ENCODE measurements around the gene BANF2.

Gene BANF2

DNA sequence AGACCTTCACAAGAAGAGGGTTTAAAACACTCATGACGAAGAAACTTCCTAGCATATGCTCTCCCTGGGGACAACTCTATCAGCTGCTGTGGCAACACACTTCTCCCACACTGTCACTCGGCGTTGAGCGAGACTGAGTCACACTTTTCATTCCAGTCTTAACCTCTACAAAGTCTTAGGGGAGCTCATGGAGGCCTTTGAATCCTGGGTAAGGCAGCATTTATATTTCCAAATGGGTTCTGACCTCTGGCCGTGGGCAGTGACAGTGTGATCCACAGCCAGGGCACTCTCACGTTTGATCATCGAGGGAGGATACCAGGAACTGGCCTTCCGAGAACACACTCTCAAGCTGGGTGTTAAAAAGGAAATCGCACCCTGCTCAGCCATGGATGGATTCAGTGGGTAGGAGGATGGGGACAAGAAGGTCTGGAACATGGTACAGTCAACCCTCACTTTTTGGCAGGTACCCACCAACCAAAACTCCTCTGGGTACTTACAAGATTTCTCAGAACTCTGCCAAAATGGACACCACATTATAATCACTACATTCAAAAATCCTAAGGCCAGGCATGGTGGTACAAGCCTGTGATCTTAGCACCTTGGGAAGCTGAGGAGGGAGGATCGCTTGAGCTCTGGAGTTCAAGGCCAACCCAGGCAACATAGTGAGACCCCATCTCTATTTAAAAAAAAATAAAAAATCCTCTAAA, 37.3 kb upstream of the BANF2 start:
- Histone ChIP-seq H3K27me3 (ENCODE audit: control insufficient read depth in 1 of 2, insufficient read depth in 1 of 2, low read length in 2 of 2) (no peaks in the 10 kb centered on the region), H3K4me1 (ENCODE audit: control insufficient read depth, insufficient read depth, low read depth, low read length) (peaks cover 30% of the 10 kb centered on the region), H2BK120ac (ENCODE audit: low read depth, low read length) (no peak overlapping the region), H3K36me3 (ENCODE audit: control insufficient read depth in 1 of 2, insufficient read depth in 2 of 2, low read depth in 1 of 2, low read length in 2 of 2) (peaks cover 26 to 28% of the 10 kb centered on the region in 2 experiments), H2BK5ac (ENCODE audit: low read depth, low read length, poor library complexity, severe bottlenecking) (no peak overlapping the region), H3K27ac (ENCODE audit: low read length, poor library complexity, severe bottlenecking) (peak overlapping the region; percentile 17), H2AFZ (ENCODE audit: low read depth, low read length) (no peak overlapping the region), H2AK5ac (ENCODE audit: low read length, severe bottlenecking) (peak overlapping the region; percentile 3), H3K4ac (ENCODE audit: low read depth in 1 of 2, low read length in 2 of 2) (no peak overlapping the region), H3K79me1 (replicated peaks; ENCODE audit: low read length, poor library complexity, severe bottlenecking) (peaks cover 9% of the 10 kb centered on the region), H4K8ac (ENCODE audit: low read length) (no peak overlapping the region), H3K4me2 (ENCODE audit: low read length, poor library complexity, severe bottlenecking) (no peak overlapping the region), H3K18ac (ENCODE audit: low read depth in 1 of 2, low read length in 2 of 2) (peak overlapping the region in 1 of 2 experiments; percentile 3), H2BK12ac (ENCODE audit: low read length in 2 of 2) (no peak overlapping the region), H3K23ac (ENCODE audit: low read length in 2 of 2) (no peak overlapping the region), H2BK15ac (ENCODE audit: low read depth, poor library complexity, severe bottlenecking) (no peak overlapping the region), H3K9ac (ENCODE audit: low read length) (peak overlapping the region; percentile 58), H3K14ac (ENCODE audit: low read length in 2 of 2) (no peak overlapping the region), H3K4me3 (ENCODE audit: insufficient read depth in 1 of 2, low read depth in 1 of 2, low read length in 2 of 2) (peak overlapping the region in 1 of 2 experiments; percentile 20), H4K91ac (ENCODE audit: low read length) (no peak overlapping the region), H3K9me3 (ENCODE audit: control insufficient read depth, low read length) (peaks cover 8% of the 10 kb centered on the region)
- DNase-seq, result peak; percentile 96
- WGBS, result 31% methylated on average over 9 of the region's 10 CpGs

DNA sequence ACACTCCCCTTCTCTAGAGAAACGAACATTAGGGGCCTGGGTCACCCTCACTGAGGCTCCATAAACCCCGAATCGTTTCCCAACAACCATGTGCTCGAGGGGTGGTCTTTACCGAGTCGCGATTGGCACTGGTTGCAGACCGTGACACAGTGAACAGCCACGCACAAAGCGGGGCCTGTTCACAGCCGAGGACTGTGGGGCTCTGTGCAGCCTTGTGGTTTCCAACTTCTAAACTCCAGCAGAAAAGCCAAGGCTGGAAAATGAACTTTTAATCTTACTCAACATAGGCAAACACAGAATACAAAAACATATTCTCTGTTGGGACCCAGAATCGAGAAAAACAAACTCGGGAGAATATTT, 36.7 kb upstream of the BANF2 start:
- no peak overlapping the region for H3K4ac ChIP-seq (ENCODE audit: low read depth in 1 of 2, low read length in 2 of 2)
- H2AK5ac ChIP-seq (ENCODE audit: low read length, severe bottlenecking), result no peak overlapping the region
- DNase-seq, result no peak
- no peak overlapping the region for H3K14ac ChIP-seq (ENCODE audit: low read length in 2 of 2)
- no peak overlapping the region for H3K4me2 ChIP-seq (ENCODE audit: low read length, poor library complexity, severe bottlenecking)
- H2BK5ac ChIP-seq (ENCODE audit: low read depth, low read length, poor library complexity, severe bottlenecking), result no peak overlapping the region
- no peak overlapping the region for H3K18ac ChIP-seq (ENCODE audit: low read depth in 1 of 2, low read length in 2 of 2)
- no peak overlapping the region for H2AFZ ChIP-seq (ENCODE audit: low read depth, low read length)
- no peak overlapping the region for H2BK120ac ChIP-seq (ENCODE audit: low read depth, low read length)
- H3K23ac ChIP-seq (ENCODE audit: low read length in 2 of 2), result no peak overlapping the region
- peak overlapping the region; percentile 17 for H3K27ac ChIP-seq (ENCODE audit: low read length, poor library complexity, severe bottlenecking)
- H3K4me3 ChIP-seq (ENCODE audit: insufficient read depth in 1 of 2, low read depth in 1 of 2, low read length in 2 of 2), result peak overlapping the region in 1 of 2 experiments; percentile 20
- no peak overlapping the region for H4K8ac ChIP-seq (ENCODE audit: low read length)
- peak overlapping the region; percentile 58 for H3K9ac ChIP-seq (ENCODE audit: low read length)
- H4K91ac ChIP-seq (ENCODE audit: low read length), result no peak overlapping the region
- WGBS, result 95% methylated on average over 13 of the region's 13 CpGs
- peaks cover 24 to 25% of the 10 kb centered on the region in 2 experiments for H3K36me3 ChIP-seq (ENCODE audit: control insufficient read depth in 1 of 2, insufficient read depth in 2 of 2, low read depth in 1 of 2, low read length in 2 of 2)
- no peak overlapping the region for H2BK15ac ChIP-seq (ENCODE audit: low read depth, poor library complexity, severe bottlenecking)
- H3K27me3 ChIP-seq (ENCODE audit: control insufficient read depth in 1 of 2, insufficient read depth in 1 of 2, low read length in 2 of 2), result no peaks in the 10 kb centered on the region
- peaks cover 9% of the 10 kb centered on the region for H3K79me1 ChIP-seq (replicated peaks; ENCODE audit: low read length, poor library complexity, severe bottlenecking)
- no peak overlapping the region for H2BK12ac ChIP-seq (ENCODE audit: low read length in 2 of 2)
- H3K4me1 ChIP-seq (ENCODE audit: control insufficient read depth, insufficient read depth, low read depth, low read length), result peaks cover 29% of the 10 kb centered on the region
- H3K9me3 ChIP-seq (ENCODE audit: control insufficient read depth, low read length), result peaks cover 6% of the 10 kb centered on the region

DNA sequence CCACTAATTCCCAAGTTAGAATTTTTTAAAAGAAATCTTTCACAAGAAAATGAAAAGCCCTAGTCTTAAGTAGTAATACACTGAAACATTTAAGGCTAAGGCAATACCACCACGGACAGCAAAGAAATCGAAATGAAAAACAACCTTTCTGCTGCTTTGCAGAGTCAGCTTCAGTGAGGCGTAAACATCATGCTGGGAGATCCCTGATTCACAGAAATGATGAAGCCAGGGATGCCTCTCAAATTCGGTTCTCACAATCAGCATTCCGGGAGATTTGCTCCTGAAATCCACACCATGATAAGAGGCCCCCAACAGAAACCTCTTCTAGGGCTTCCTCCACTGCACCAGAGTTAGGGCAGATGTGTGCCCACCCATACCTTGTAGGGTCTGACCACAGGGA, 36.3 kb upstream of the BANF2 start:
- peaks cover 10% of the 10 kb centered on the region for H3K79me1 ChIP-seq (replicated peaks; ENCODE audit: low read length, poor library complexity, severe bottlenecking)
- peaks cover 2% of the 10 kb centered on the region for H3K9me3 ChIP-seq (ENCODE audit: control insufficient read depth, low read length)
- WGBS, result 67% methylated on average over 5 of the region's 5 CpGs
- H3K36me3 ChIP-seq (ENCODE audit: control insufficient read depth in 1 of 2, insufficient read depth in 2 of 2, low read depth in 1 of 2, low read length in 2 of 2), result peaks cover 21 to 22% of the 10 kb centered on the region in 2 experiments
- H2BK120ac ChIP-seq (ENCODE audit: low read depth, low read length), result no peak overlapping the region
- peaks cover 29% of the 10 kb centered on the region for H3K4me1 ChIP-seq (ENCODE audit: control insufficient read depth, insufficient read depth, low read depth, low read length)
- peak overlapping the region; percentile 58 for H3K9ac ChIP-seq (ENCODE audit: low read length)
- peak overlapping the region; percentile 63 for H3K27ac ChIP-seq (ENCODE audit: low read length, poor library complexity, severe bottlenecking)
- H3K27me3 ChIP-seq (ENCODE audit: control insufficient read depth in 1 of 2, insufficient read depth in 1 of 2, low read length in 2 of 2), result no peaks in the 10 kb centered on the region
- peak overlapping the region in 1 of 2 experiments; percentile 28 for H3K4me3 ChIP-seq (ENCODE audit: insufficient read depth in 1 of 2, low read depth in 1 of 2, low read length in 2 of 2)
- no peak overlapping the region for H2BK5ac ChIP-seq (ENCODE audit: low read depth, low read length, poor library complexity, severe bottlenecking)
- no peak overlapping the region for H3K14ac ChIP-seq (ENCODE audit: low read length in 2 of 2)
- no peak overlapping the region for H2AFZ ChIP-seq (ENCODE audit: low read depth, low read length)
- H3K4me2 ChIP-seq (ENCODE audit: low read length, poor library complexity, severe bottlenecking), result peak overlapping the region; percentile 12
- no peak overlapping the region for H3K18ac ChIP-seq (ENCODE audit: low read depth in 1 of 2, low read length in 2 of 2)
- no peak overlapping the region for H4K8ac ChIP-seq (ENCODE audit: low read length)
- no peak overlapping the region for H2BK15ac ChIP-seq (ENCODE audit: low read depth, poor library complexity, severe bottlenecking)
- no peak overlapping the region for H3K23ac ChIP-seq (ENCODE audit: low read length in 2 of 2)
- no peak overlapping the region for H4K91ac ChIP-seq (ENCODE audit: low read length)
- no peak for DNase-seq
- no peak overlapping the region for H3K4ac ChIP-seq (ENCODE audit: low read depth in 1 of 2, low read length in 2 of 2)
- H2BK12ac ChIP-seq (ENCODE audit: low read length in 2 of 2), result no peak overlapping the region
- H2AK5ac ChIP-seq (ENCODE audit: low read length, severe bottlenecking), result no peak overlapping the region

DNA sequence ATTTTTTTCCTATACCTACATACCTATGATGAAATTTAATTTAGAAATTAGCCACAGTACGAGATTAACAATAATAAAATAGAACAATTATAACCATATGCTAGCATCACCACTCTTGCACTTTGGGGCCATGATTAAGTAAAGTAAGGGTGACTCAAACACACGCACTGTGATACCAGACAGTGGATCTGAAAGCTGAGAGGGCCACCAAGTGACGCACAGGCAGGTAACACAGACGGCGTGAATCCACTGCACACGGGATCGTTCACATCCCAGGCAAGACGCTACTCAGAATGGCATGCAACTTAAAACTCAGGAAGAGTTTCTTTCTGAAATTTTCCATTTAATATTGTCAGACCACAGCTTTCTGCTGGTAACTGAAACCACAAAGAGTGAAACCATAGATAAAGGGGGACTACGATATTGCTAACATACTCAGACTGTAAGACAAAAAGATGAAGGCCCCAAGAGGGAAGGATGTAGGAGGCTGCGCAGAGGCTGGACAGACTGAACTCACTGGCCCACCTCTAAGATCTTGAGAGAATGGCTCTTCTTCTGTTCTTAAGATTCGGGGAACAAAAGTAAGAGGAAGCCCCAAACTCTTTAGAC, 35.6 kb upstream of the BANF2 start:
- Histone ChIP-seq H3K4me2 (ENCODE audit: low read length, poor library complexity, severe bottlenecking) (no peak overlapping the region), H4K91ac (ENCODE audit: low read length) (no peak overlapping the region), H3K27me3 (ENCODE audit: control insufficient read depth in 1 of 2, insufficient read depth in 1 of 2, low read length in 2 of 2) (no peaks in the 10 kb centered on the region), H3K14ac (ENCODE audit: low read length in 2 of 2) (no peak overlapping the region), H2BK120ac (ENCODE audit: low read depth, low read length) (no peak overlapping the region), H3K79me1 (replicated peaks; ENCODE audit: low read length, poor library complexity, severe bottlenecking) (peaks cover 7% of the 10 kb centered on the region), H3K4me3 (ENCODE audit: insufficient read depth in 1 of 2, low read depth in 1 of 2, low read length in 2 of 2) (peak overlapping the region in 1 of 2 experiments; percentile 28), H2AK5ac (ENCODE audit: low read length, severe bottlenecking) (no peak overlapping the region), H3K4ac (ENCODE audit: low read depth in 1 of 2, low read length in 2 of 2) (no peak overlapping the region), H3K36me3 (ENCODE audit: control insufficient read depth in 1 of 2, insufficient read depth in 2 of 2, low read depth in 1 of 2, low read length in 2 of 2) (peaks cover 18 to 22% of the 10 kb centered on the region in 2 experiments), H2BK12ac (ENCODE audit: low read length in 2 of 2) (no peak overlapping the region), H4K8ac (ENCODE audit: low read length) (no peak overlapping the region), H2AFZ (ENCODE audit: low read depth, low read length) (no peak overlapping the region), H3K18ac (ENCODE audit: low read depth in 1 of 2, low read length in 2 of 2) (no peak overlapping the region), H3K4me1 (ENCODE audit: control insufficient read depth, insufficient read depth, low read depth, low read length) (peaks cover 29% of the 10 kb centered on the region), H3K27ac (ENCODE audit: low read length, poor library complexity, severe bottlenecking) (peak overlapping the region; percentile 63), H2BK15ac (ENCODE audit: low read depth, poor library complexity, severe bottlenecking) (no peak overlapping the region), H3K23ac (ENCODE audit: low read length in 2 of 2) (no peak overlapping the region), H3K9ac (ENCODE audit: low read length) (peak overlapping the region; percentile 58), H3K9me3 (ENCODE audit: control insufficient read depth, low read length) (no peaks in the 10 kb centered on the region), H2BK5ac (ENCODE audit: low read depth, low read length, poor library complexity, severe bottlenecking) (no peak overlapping the region)
- 99% methylated on average over 9 of the region's 11 CpGs for WGBS
- no peak for DNase-seq

Measured in mesenchymal stem cell (in vitro differentiated cells and primary cell).